SU-DHL-6 (cell line): ENCODE measurements around the gene SEPTIN10.

Experiments used
- H2AFZ ChIP-seq: fragments of 200-600 bp; sonication (generic); 2 replicates; pipeline ENCODE4 v1.6.1; 2014; ENCODE audit warnings: low read depth, mild to moderate bottlenecking, moderate library complexity, mixed read lengths, antibody characterized with exemption, low read length; ENCODE audit not compliant: severe bottlenecking
- H3F3A ChIP-seq: fragments of 200-600 bp; shearing (Covaris generic); 2 replicates; pipeline ENCODE4 v1.6.0; 2016; ENCODE audit warnings: antibody characterized with exemption, mild to moderate bottlenecking; ENCODE audit not compliant: insufficient read depth
- H3K27ac ChIP-seq: fragments of 200-600 bp; sonication (generic); 2 replicates; pipeline ENCODE4 v1.5.1; 2016; ENCODE audit warnings: low read depth, mild to moderate bottlenecking, low read length, moderate library complexity, mixed read lengths
- H3K27me3 ChIP-seq: fragments of 200-600 bp; sonication (generic), shearing (Covaris generic); 2 replicates; pipeline ENCODE4 v1.6.0; 2014; ENCODE audit warnings: mild to moderate bottlenecking, low read length
- H3K36me3 ChIP-seq: fragments of 200-600 bp; sonication (generic); 2 replicates; pipeline ENCODE4 v1.6.1; 2014; ENCODE audit warnings: mild to moderate bottlenecking, low read length, mixed read lengths
- H3K4me2 ChIP-seq: fragments of 300-600, 200-600 bp; shearing (Covaris generic), sonication (generic); 2 replicates; pipeline ENCODE4 v1.6.0; 2014; ENCODE audit warnings: low read length, low read depth, mild to moderate bottlenecking; ENCODE audit not compliant: poor library complexity, severe bottlenecking
- H3K4me3 ChIP-seq: fragments of 200-600 bp; sonication (generic); 2 replicates; pipeline ENCODE4 v1.5.1; 2014; ENCODE audit warnings: antibody characterized with exemption, low read length, mild to moderate bottlenecking, mixed read lengths; ENCODE audit not compliant: insufficient read depth, poor library complexity, severe bottlenecking
- H3K79me2 ChIP-seq: fragments of 200-600 bp; sonication (generic); 2 replicates; pipeline ENCODE4 v1.6.1; 2014; ENCODE audit warnings: mild to moderate bottlenecking, low read length, moderate library complexity; ENCODE audit not compliant: insufficient read depth
- H3K9ac ChIP-seq: fragments of 200-600 bp; sonication (generic); 2 replicates; pipeline ENCODE4 v1.7.0; 2014; ENCODE audit warnings: mild to moderate bottlenecking, low read length
- H3K9me2 ChIP-seq: fragments of 200-600 bp; sonication (generic); replicated peaks from 2 replicates; pipeline ENCODE4 v1.6.1; 2014; ENCODE audit warnings: low read length; ENCODE audit not compliant: insufficient read depth
- H3K9me3 ChIP-seq: fragments of 200-600 bp; sonication (generic); 2 replicates; pipeline ENCODE4 v1.6.1; 2014; ENCODE audit warnings: low read length, mixed read lengths; ENCODE audit not compliant: insufficient read depth
- H4K20me1 ChIP-seq: fragments of 200-600 bp; sonication (generic); 2 replicates; pipeline ENCODE4 v1.6.1; 2014; ENCODE audit warnings: low read depth, mild to moderate bottlenecking, antibody characterized with exemption, low read length, moderate library complexity, mixed read lengths
- CTCF ChIP-seq: fragments of 200-600 bp; sonication (generic); IDR thresholded peaks from one replicate; pipeline ENCODE4 v1.5.1; 2017; ENCODE audit warnings: antibody characterized with exemption, mild to moderate bottlenecking, low read length, moderate library complexity; ENCODE audit not compliant: insufficient read depth, poor library complexity, severe bottlenecking
- EZH2phosphoT487 ChIP-seq: fragments of 200-600 bp; sonication (generic), shearing (Covaris generic); conservative IDR thresholded peaks from 2 replicates; pipeline ENCODE4 v1.6.1; 2018; ENCODE audit warnings: mild to moderate bottlenecking, antibody characterized with exemption, low read length, moderate library complexity, mixed read lengths

Gene SEPTIN10

GRCh38 chr2:109555346-109555900 lies 58.3 kb downstream of the SEPTIN10 start:
- no peak overlapping the region for H3K4me2 ChIP-seq
- no peak overlapping the region for H3K4me3 ChIP-seq
- H3K27me3 ChIP-seq = no peaks in the 10 kb centered on the region
- H2AFZ ChIP-seq = no peak overlapping the region
- H3K79me2 ChIP-seq = no peaks in the 10 kb centered on the region
- no peak overlapping the region for H3K27ac ChIP-seq
- TF ChIP-seq CTCF = no peak
- TF ChIP-seq EZH2phosphoT487 = no peak
- no peaks in the 10 kb centered on the region for H4K20me1 ChIP-seq
- H3K9ac ChIP-seq = no peak overlapping the region
- H3K9me2 ChIP-seq = no peaks in the 10 kb centered on the region
- H3K36me3 ChIP-seq = no peaks in the 10 kb centered on the region
- H3K9me3 ChIP-seq = no peaks in the 10 kb centered on the region
- no peaks in the 10 kb centered on the region for H3F3A ChIP-seq

- Histone ChIP-seq H4K20me1 (no peaks in the 10 kb centered on the region), H3K27ac (no peak overlapping the region), H3K4me2 (no peak overlapping the region), H2AFZ (no peak overlapping the region), H3K9ac (no peak overlapping the region), H3F3A (no peaks in the 10 kb centered on the region), H3K36me3 (no peaks in the 10 kb centered on the region), H3K9me2 (no peaks in the 10 kb centered on the region), H3K4me3 (no peak overlapping the region), H3K27me3 (no peaks in the 10 kb centered on the region), H3K9me3 (no peaks in the 10 kb centered on the region), H3K79me2 (no peaks in the 10 kb centered on the region)
- TF ChIP-seq EZH2phosphoT487 (no peak), CTCF (no peak)
These were observed 59.0 kb downstream of the SEPTIN10 start for GRCh38 chr2:109554758-109555157.

GRCh38 chr2:109549016-109549590 lies 64.7 kb downstream of the SEPTIN10 start:
- Histone ChIP-seq H3F3A (no peaks in the 10 kb centered on the region), H3K9me2 (no peaks in the 10 kb centered on the region), H3K79me2 (no peaks in the 10 kb centered on the region), H3K4me2 (no peak overlapping the region), H3K4me3 (no peak overlapping the region), H3K27me3 (no peaks in the 10 kb centered on the region), H2AFZ (no peak overlapping the region), H3K9ac (no peak overlapping the region), H4K20me1 (no peaks in the 10 kb centered on the region), H3K27ac (no peak overlapping the region), H3K36me3 (no peaks in the 10 kb centered on the region), H3K9me3 (no peaks in the 10 kb centered on the region)
- TF ChIP-seq EZH2phosphoT487 = no peak
- TF ChIP-seq CTCF = no peak

- no peak overlapping the region for H2AFZ ChIP-seq
- H4K20me1 ChIP-seq = no peaks in the 10 kb centered on the region
- H3K79me2 ChIP-seq = no peaks in the 10 kb centered on the region
- H3K4me2 ChIP-seq = no peak overlapping the region
- H3K4me3 ChIP-seq = no peak overlapping the region
- no peaks in the 10 kb centered on the region for H3K9me3 ChIP-seq
- H3K27me3 ChIP-seq = no peaks in the 10 kb centered on the region
- no peaks in the 10 kb centered on the region for H3K36me3 ChIP-seq
- H3F3A ChIP-seq = no peaks in the 10 kb centered on the region
- TF ChIP-seq CTCF (no peak), EZH2phosphoT487 (no peak)
- no peaks in the 10 kb centered on the region for H3K9me2 ChIP-seq
- H3K9ac ChIP-seq = no peak overlapping the region
- H3K27ac ChIP-seq = no peak overlapping the region
These were observed 66.5 kb downstream of the SEPTIN10 start for GRCh38 chr2:109547280-109547679.
